Dendritic cell treated with granulocyte-macrophage colony-stimulating factor and Interleukin-4, amounts not matched to agents 40 ng/mL and 50 ng/mL, for 4 days (primary cell): ENCODE measurements around the gene PCBD1.
A peak's percentile ranks its signal among the peaks of the same experiment; 100 is the strongest.

Experiments
- H3K27ac Mint-ChIP-seq: one replicate; pipeline ENCODE4 v1.8.0; 2022; ENCODE audit warnings: mild to moderate bottlenecking, mixed read lengths
- H3K27me3 Mint-ChIP-seq: one replicate; pipeline ENCODE4 v1.8.0; 2022; ENCODE audit warnings: mild to moderate bottlenecking, mixed read lengths
- H3K36me3 Mint-ChIP-seq: one replicate; pipeline ENCODE4 v1.8.0; 2022; ENCODE audit warnings: low read depth, mixed read lengths
- H3K4me1 Mint-ChIP-seq: one replicate; pipeline ENCODE4 v1.8.0; 2022; ENCODE audit warnings: low read depth, mixed read lengths
- H3K4me3 Mint-ChIP-seq: one replicate; pipeline ENCODE4 v1.8.0; 2022; ENCODE audit warnings: mild to moderate bottlenecking, moderate library complexity, mixed read lengths
- H3K9me3 Mint-ChIP-seq: one replicate; pipeline ENCODE4 v1.8.0; 2022; ENCODE audit warnings: mixed read lengths
- intact Hi-C: fragments of 100-400 bp; cut with micrococcal nuclease; formaldehyde crosslinking; loops from one replicate; pipeline ENCODE4 v1.15.0; 2022

Gene PCBD1

DNA sequence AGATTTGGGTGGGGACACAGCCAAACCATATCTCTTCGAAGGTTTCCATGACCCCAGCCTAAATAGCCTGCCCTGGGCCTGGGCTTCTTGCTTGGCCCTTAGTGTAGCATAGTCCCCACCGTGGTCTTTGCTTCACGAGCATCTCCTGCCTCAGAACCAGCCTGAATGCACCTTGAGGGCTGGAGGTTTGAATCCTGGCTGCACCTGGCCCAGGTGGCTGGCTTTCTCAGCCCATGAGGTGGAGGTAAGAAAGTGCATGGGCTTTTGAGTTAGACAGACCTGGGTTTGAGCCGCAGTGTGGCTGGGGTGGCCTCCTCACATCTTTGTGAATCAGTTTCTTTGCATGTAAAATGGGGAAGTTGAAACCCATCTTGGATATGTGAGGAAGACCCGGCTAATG, 24.2 kb upstream of the PCBD1 start:
- Mint-ChIP-seq H3K9me3 (peaks cover 8% of the 10 kb centered on the region), H3K4me1 (no peaks in the 10 kb centered on the region), H3K27ac (no peak overlapping the region), H3K27me3 (peaks cover 19% of the 10 kb centered on the region), H3K36me3 (no peaks in the 10 kb centered on the region), H3K4me3 (no peak overlapping the region)
- intact Hi-C loops: no loop called here

DNA sequence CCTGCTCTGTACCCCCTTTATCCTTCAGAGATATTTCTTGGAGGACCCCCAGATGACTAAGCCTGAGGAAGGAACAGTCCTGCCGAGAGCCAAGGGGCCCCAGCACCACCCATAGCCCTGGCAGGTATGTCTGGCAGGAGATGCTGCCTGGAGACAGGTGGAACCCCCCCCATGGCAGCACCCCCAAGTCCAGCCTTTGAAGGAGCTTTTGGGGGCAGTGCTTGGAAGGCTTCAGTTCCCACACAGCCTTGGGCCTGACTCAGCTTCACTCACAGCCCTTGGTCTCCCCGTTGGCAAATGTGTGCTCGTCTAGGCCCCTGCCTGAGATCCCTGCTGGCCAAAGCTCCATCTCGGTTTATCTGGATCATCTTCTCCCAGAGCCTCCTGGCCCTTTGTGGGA, 23.0 kb upstream of the PCBD1 start:
- Mint-ChIP-seq H3K4me1 (no peaks in the 10 kb centered on the region), H3K4me3 (no peak overlapping the region), H3K27ac (no peak overlapping the region), H3K27me3 (peaks cover 17% of the 10 kb centered on the region), H3K9me3 (peaks cover 8% of the 10 kb centered on the region), H3K36me3 (no peaks in the 10 kb centered on the region)
- intact Hi-C loops: no loop called here

DNA sequence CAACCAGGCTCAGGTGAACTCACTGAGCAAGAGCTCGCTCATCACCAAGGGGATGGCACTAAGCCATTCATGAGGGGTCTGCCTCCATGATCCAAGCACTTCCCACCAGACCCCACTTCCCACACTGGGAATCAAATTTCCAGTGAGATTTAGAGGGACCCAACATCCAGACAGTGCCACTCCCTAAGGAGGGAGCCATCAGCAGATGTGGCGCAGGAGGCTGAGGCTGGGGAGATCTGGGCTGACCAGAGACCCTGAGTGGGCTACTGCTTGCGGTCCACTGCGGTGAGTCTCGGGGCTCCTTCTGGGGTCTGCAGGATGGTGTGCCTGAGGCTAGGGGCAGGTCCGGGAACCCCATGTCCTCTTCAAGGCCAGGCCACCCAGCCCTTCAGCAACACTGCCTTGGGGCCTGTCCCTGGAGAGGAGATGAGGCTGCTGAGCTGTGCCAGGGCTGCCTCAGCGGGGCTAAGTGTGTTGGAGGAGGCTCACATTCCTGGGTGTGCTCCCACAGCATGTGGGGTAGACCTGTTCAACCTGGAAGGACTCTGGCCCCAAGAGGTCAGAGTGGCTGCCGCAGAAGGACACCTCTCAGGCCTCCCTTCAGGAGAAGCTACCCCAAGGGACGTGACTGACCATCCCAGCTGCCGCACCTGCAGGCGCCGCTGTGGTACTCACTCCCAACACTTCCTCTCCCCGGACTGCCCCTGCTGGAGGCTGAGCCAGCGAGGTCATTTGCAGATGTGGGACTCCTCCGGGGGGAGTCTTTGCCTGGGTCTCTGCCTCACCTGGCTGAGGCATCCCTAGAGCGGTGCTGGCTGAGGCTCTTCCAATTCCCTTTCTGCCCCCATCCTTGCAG, 22.3 kb upstream of the PCBD1 start:
- intact Hi-C loops: no loop called here
- H3K36me3 Mint-ChIP-seq: no peaks in the 10 kb centered on the region
- peaks cover 8% of the 10 kb centered on the region for H3K9me3 Mint-ChIP-seq
- H3K4me3 Mint-ChIP-seq: no peak overlapping the region
- H3K4me1 Mint-ChIP-seq: no peaks in the 10 kb centered on the region
- H3K27me3 Mint-ChIP-seq: peaks cover 17% of the 10 kb centered on the region
- no peak overlapping the region for H3K27ac Mint-ChIP-seq

DNA sequence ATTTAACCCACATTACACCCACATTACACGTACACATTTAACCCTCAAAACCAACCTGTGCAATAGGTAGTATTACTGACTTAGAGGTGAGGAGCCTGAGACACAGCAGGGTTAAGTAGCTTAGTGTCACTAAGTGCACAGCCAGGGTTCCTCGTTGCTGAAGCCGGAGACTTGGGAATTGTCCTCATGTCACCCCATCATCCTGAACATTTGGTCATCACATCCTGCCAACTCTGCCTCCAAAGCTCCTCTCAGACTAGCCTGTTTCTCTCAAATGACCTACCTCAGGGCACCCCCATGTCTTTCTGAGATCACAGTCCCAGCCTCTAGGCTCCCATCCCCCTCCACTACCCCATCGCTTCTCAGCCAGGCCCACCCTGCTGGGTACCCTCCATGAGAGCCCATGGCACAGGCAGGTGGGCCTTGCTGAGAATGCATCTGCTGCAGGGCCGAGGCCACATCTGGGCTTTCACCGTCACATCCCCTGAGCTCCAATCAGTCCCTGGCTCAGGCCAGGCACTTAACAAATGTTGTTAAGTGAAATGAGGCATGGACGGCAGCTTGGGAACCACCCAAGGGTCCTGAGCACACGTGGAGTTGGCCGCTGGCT, 21.1 kb upstream of the PCBD1 start:
- intact Hi-C loops: no loop called here
- peaks cover 8% of the 10 kb centered on the region for H3K9me3 Mint-ChIP-seq
- peaks cover 20% of the 10 kb centered on the region for H3K27me3 Mint-ChIP-seq
- no peak overlapping the region for H3K27ac Mint-ChIP-seq
- H3K36me3 Mint-ChIP-seq: no peaks in the 10 kb centered on the region
- no peak overlapping the region for H3K4me3 Mint-ChIP-seq
- H3K4me1 Mint-ChIP-seq: no peaks in the 10 kb centered on the region

DNA sequence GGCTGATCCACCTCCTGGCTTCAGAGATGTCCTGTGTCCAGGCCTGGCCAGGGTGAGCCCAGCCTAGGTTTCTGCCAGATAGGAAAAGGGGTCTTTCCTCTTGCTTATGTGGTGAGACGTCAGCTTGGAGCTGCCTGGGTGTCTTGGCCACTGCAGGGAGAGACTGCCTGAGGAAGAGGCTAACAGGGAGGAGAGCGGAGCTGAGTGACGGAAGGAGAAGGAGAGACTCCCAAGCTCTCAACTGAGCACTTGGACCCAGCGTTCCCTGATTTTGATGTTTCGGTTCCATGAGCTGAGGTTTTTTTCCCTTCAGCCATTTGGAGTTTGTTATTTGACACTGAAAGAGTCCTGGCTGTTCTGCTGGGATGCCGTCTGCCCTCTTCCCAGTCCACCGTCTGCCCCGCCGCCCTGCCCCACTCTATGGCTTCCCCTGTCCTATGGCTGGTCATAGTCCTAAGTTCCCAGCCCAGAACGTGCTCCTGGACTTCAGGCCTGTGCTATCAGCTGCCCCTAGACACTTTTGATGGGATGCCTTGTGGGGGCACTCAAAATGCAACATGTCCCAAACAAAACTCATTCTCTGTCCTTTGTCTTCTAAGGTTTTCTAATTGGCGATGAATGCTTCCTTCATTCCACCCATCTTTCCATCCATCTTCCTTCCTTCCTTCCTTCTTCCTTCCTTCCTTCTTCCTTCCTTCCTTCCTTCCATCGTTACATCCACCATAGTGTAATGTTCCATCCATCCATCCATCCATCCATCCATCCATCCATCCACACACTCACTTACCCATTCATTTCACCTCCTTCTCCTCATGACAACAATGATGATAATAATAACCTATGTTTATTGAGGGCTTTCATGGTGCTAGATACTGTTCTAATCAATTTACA, 20.3 kb upstream of the PCBD1 start:
- Mint-ChIP-seq H3K27ac (no peak overlapping the region), H3K9me3 (peaks cover 8% of the 10 kb centered on the region), H3K27me3 (peaks cover 18% of the 10 kb centered on the region), H3K36me3 (no peaks in the 10 kb centered on the region), H3K4me3 (no peak overlapping the region), H3K4me1 (no peaks in the 10 kb centered on the region)
- intact Hi-C loops: no loop called here

DNA sequence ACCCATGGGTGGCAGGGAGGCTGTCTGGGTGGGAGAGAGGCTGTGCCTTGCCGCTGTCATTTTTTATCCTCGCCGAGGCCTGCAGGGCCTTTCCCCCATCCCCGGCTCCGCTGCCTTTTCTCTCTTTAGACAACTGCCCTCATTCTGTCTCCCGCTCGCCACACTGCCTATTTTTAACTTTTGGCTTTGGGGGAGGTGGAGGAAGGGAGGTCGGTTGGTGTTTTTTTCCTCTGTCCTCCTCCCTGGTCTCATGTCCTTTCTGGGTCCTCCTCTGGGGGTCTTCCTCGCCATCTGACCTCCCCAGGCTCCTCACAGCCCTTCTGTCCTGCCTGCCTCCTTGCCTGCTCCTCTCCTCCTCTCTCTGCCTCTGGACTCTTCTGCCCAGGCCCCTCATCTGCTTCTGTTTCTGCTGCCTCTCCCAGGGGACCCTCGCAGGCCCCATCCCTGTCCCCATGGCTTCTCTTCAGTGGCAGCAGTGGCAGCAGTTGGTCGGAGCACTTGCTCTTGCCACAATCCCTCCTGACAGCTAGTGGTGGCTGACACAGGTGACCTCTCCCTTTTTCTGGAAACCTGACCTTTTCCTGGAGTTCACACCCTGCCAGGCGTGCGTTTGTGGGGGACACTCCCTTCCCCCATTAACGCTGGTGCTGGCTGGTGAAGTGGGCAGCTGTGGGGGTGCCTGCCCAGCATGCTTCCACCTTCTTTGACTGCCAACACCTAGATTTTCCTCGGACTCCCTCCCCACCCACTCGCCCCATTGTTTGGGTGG, 19.5 kb upstream of the PCBD1 start:
- Mint-ChIP-seq H3K36me3 (no peaks in the 10 kb centered on the region), H3K9me3 (peaks cover 8% of the 10 kb centered on the region), H3K4me1 (peaks cover 5% of the 10 kb centered on the region), H3K27ac (peak overlapping the region; percentile 10), H3K4me3 (no peak overlapping the region), H3K27me3 (peaks cover 18% of the 10 kb centered on the region)
- intact Hi-C loops: no loop called here

- intact Hi-C loops: no loop called here
- Mint-ChIP-seq H3K4me1 (peaks cover 7% of the 10 kb centered on the region), H3K9me3 (peaks cover 4% of the 10 kb centered on the region), H3K36me3 (no peaks in the 10 kb centered on the region), H3K4me3 (no peak overlapping the region), H3K27me3 (peaks cover 16% of the 10 kb centered on the region), H3K27ac (no peak overlapping the region)
Observed at GRCh38 chr10:70906953-70907636, 18.7 kb upstream of the PCBD1 start.

GRCh38 chr10:70906031-70906783, 17.8 kb upstream of the PCBD1 start:
- intact Hi-C loops: no loop called here
- Mint-ChIP-seq H3K27ac (no peak overlapping the region), H3K9me3 (no peaks in the 10 kb centered on the region)

DNA sequence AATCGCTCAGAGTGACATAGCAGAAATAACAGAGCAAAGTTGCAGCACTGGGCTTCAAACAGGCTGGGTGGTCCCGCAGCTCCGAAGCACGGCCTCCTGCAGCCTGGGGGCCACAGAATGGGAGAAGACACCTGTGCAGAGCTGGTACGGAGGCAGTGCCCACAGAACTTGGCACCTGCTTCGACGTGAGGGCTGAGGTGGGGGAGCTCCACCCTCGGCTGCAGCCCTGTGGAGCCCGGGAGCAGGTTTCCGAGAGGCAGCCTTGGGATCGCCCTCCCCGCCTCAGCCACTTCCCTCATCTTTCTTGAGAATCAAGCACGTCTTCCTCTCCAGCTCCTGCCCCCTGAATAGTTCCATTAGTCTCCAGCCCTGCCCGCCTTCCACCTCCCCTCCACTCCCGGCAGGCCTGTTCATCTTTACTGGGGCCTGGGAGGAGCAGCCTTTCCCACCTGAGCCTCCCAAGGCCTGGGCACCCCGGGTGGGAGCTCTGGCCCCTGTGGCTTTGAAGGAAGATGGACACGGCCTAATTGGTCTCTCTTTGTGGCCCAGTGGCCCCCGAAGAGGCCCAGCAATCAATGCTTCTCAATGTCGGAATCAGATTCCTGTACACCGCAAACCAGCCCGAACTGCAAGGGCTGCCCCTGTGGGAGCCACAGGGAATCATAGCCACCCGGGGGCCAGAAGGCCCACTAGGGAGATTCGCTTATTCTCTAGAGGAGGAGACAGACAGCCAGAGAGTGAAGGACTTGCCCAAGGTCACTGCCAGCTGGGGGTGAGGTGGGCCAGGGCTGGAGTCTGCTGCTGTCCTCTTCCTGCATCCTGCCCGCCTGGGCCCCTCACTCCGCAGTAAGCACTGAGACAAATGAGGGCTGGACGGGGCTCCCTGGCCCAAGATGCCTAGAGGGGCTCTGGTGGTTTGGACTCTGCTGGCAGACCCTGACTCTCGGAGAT, 17.0 kb upstream of the PCBD1 start:
- H3K4me3 Mint-ChIP-seq: no peak overlapping the region
- peaks cover 21% of the 10 kb centered on the region for H3K27me3 Mint-ChIP-seq
- intact Hi-C loops: no loop called here
- H3K36me3 Mint-ChIP-seq: no peaks in the 10 kb centered on the region
- no peaks in the 10 kb centered on the region for H3K9me3 Mint-ChIP-seq
- H3K4me1 Mint-ChIP-seq: peaks cover 7% of the 10 kb centered on the region
- H3K27ac Mint-ChIP-seq: no peak overlapping the region

More at GRCh38 chr10:70906031-70906783, 17.8 kb upstream of the PCBD1 start:
- Mint-ChIP-seq H3K4me1 (peaks cover 7% of the 10 kb centered on the region), H3K27me3 (peaks cover 19% of the 10 kb centered on the region), H3K4me3 (no peak overlapping the region), H3K36me3 (no peaks in the 10 kb centered on the region)

DNA sequence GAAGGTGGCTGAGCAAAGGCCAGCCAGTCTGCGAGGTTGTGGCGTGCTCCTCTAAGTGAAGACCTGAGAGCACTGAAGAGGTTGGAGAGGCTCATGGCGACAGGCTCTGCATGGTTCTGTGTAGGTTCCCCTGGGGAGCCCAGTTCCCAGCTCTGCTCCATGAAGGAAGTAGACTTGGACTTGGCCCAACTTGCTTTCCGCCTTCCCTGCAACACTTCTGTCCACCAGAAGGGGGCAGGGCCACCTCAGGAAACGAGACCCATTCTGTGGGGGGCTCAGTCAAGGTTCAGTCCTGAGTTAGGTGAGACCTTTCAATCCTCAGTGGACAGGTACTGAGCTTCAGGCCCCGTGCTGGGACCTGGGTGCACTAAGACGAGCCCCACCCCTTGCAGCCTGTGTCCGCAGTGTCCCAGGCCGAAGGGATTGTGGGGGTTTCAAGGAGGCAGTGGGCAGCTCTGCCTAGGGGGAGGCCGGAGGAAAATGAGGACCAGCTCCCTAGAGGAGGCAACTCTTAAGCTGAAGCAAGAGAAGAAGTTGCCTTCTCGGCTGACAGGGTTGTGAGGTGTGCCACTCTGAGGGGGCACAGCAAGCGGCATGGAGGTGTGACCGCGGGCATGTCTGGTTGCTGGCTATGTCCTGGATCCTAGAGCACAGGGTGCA, 15.0 kb upstream of the PCBD1 start:
- no peak overlapping the region for H3K4me3 Mint-ChIP-seq
- intact Hi-C loops: no loop called here
- no peaks in the 10 kb centered on the region for H3K36me3 Mint-ChIP-seq
- no peaks in the 10 kb centered on the region for H3K9me3 Mint-ChIP-seq
- peaks cover 7% of the 10 kb centered on the region for H3K4me1 Mint-ChIP-seq
- peaks cover 19% of the 10 kb centered on the region for H3K27me3 Mint-ChIP-seq
- peak overlapping the region; percentile 6 for H3K27ac Mint-ChIP-seq

GRCh38 chr10:70902661-70903261, 14.4 kb upstream of the PCBD1 start:
- H3K27ac Mint-ChIP-seq: peak overlapping the region; percentile 6
- intact Hi-C loops: no loop called here
- H3K4me3 Mint-ChIP-seq: no peak overlapping the region
- peaks cover 7% of the 10 kb centered on the region for H3K4me1 Mint-ChIP-seq
- H3K9me3 Mint-ChIP-seq: no peaks in the 10 kb centered on the region
- peaks cover 15% of the 10 kb centered on the region for H3K27me3 Mint-ChIP-seq
- H3K36me3 Mint-ChIP-seq: no peaks in the 10 kb centered on the region
